HEK293 (cell line): ENCODE measurements around the gene PLAC8L1.

Experiments
- CTCF ChIA-PET: fragments of 350-600 bp; formaldehyde crosslinking; extraction: SDS; loops from one replicate; lab custom pipeline; 2021; ENCODE audit warnings: antibody characterized with exemption; lab: Yijun Ruan, JAX
- POLR2A ChIA-PET: fragments of 300-600 bp; formaldehyde crosslinking; extraction: SDS; loops from one replicate; lab custom pipeline; 2020; ENCODE audit warnings: antibody characterized with exemption, inconsistent platforms; lab: Yijun Ruan, JAX
- H3K27ac ChIP-seq: fragments of 200-500 bp; sonication (Bioruptor generic); 2 replicates; pipeline ENCODE4 v1.5.1; 2014; ENCODE audit warnings: low read depth, low read length, control low read depth, inconsistent platforms; ENCODE audit errors: extremely low read depth
- H3K36me3 ChIP-seq, 2 experiments: fragments of 200-500 bp in 1 of 2; sonication (Bioruptor generic) in 1 of 2; 1 replicate in 1 of 2; 2 replicates in 1 of 2; pipeline ENCODE4 v1.5.1; 2014 to 2017; ENCODE audit warnings: inconsistent platforms in 2 of 2, low read length in 2 of 2; ENCODE audit not compliant: control insufficient read depth in 2 of 2, insufficient read depth in 1 of 2
- H3K4me1 ChIP-seq: fragments of 200-500 bp; sonication (Bioruptor generic); 2 replicates; pipeline ENCODE4 v1.5.1; 2014; ENCODE audit warnings: mild to moderate bottlenecking, low read length, inconsistent platforms; ENCODE audit not compliant: control insufficient read depth, insufficient read depth
- H3K4me3 ChIP-seq: 2 replicates; pipeline ENCODE4 v1.5.1; 2011; ENCODE audit warnings: low read depth, mild to moderate bottlenecking, control low read depth, low read length, moderate library complexity
- H3K9me3 ChIP-seq: fragments of 200-500 bp; sonication (Bioruptor generic); 2 replicates; pipeline ENCODE4 v1.5.1; 2014; ENCODE audit warnings: low read depth, low read length, inconsistent platforms; ENCODE audit not compliant: control insufficient read depth, insufficient read depth
- PRDM6 ChIP-seq: fragments of 450-650 bp; formaldehyde crosslinking; IDR thresholded peaks from 2 replicates; pipeline ENCODE4 v1.5.1; 2017; ENCODE audit warnings: missing biosample characterization, missing genetic modification characterization
- RBAK ChIP-seq: fragments of 450-650 bp; formaldehyde crosslinking; IDR thresholded peaks from 2 replicates; pipeline ENCODE4 v1.5.1; 2016; ENCODE audit warnings: missing biosample characterization, missing genetic modification characterization
- ZBTB17 ChIP-seq: fragments of 450-650 bp; formaldehyde crosslinking; IDR thresholded peaks from 2 replicates; pipeline ENCODE4 v1.5.1; 2016; ENCODE audit warnings: missing biosample characterization, missing genetic modification characterization
- ZBTB49 ChIP-seq: fragments of 450-650 bp; formaldehyde crosslinking; IDR thresholded peaks from 2 replicates; pipeline ENCODE4 v1.5.1; 2016; ENCODE audit warnings: missing biosample characterization, missing genetic modification characterization, low read depth
- ZFP3 ChIP-seq: fragments of 450-650 bp; formaldehyde crosslinking; IDR thresholded peaks from 2 replicates; pipeline ENCODE4 v1.5.1; 2016; ENCODE audit warnings: low read depth, missing biosample characterization, missing genetic modification characterization
- ZNF10 ChIP-seq: fragments of 450-650 bp; formaldehyde crosslinking; IDR thresholded peaks from 2 replicates; pipeline ENCODE4 v1.5.1; 2017; ENCODE audit warnings: missing biosample characterization, missing genetic modification characterization
- ZNF148 ChIP-seq: fragments of 450-650 bp; formaldehyde crosslinking; IDR thresholded peaks from 2 replicates; pipeline ENCODE4 v1.5.0; 2017; ENCODE audit warnings: missing biosample characterization, missing genetic modification characterization, borderline replicate concordance
- ZNF211 ChIP-seq: fragments of 450-650 bp; formaldehyde crosslinking; IDR thresholded peaks from 2 replicates; pipeline ENCODE4 v1.5.1; 2016; ENCODE audit warnings: low read depth, missing biosample characterization, missing genetic modification characterization
- ZNF274 ChIP-seq, 2 experiments: fragments of 200-500 bp in 1 of 2; fragments of 450-650 bp in 1 of 2; sonication (Bioruptor generic) in 1 of 2; formaldehyde crosslinking in 1 of 2; IDR thresholded peaks; 2 replicates each; pipeline versions ENCODE4 v1.5.1 to v1.6.1; 2014 to 2016; ENCODE audit warnings: borderline replicate concordance in 1 of 2, inconsistent platforms in 1 of 2, low read length in 1 of 2, missing biosample characterization in 1 of 2, missing genetic modification characterization in 1 of 2
- ZNF324 ChIP-seq: fragments of 450-650 bp; formaldehyde crosslinking; IDR thresholded peaks from 2 replicates; pipeline ENCODE4 v1.5.1; 2016; ENCODE audit warnings: missing biosample characterization, missing genetic modification characterization
- ZNF391 ChIP-seq: fragments of 450-650 bp; formaldehyde crosslinking; IDR thresholded peaks from 2 replicates; pipeline ENCODE4 v1.5.1; 2016; ENCODE audit warnings: low read depth, missing biosample characterization, missing genetic modification characterization, borderline replicate concordance
- ZNF416 ChIP-seq: fragments of 450-650 bp; formaldehyde crosslinking; IDR thresholded peaks from 2 replicates; pipeline ENCODE4 v1.5.1; 2016; ENCODE audit warnings: missing biosample characterization, missing genetic modification characterization
- ZNF433 ChIP-seq: fragments of 450-650 bp; formaldehyde crosslinking; IDR thresholded peaks from 2 replicates; pipeline ENCODE4 v1.5.1; 2016; ENCODE audit warnings: missing biosample characterization, missing genetic modification characterization, low read depth
- ZNF501 ChIP-seq: fragments of 450-650 bp; formaldehyde crosslinking; IDR thresholded peaks from 2 replicates; pipeline ENCODE4 v1.5.1; 2016; ENCODE audit warnings: missing biosample characterization, missing genetic modification characterization
- ZNF555 ChIP-seq: fragments of 450-650 bp; formaldehyde crosslinking; conservative IDR thresholded peaks from 2 replicates; pipeline ENCODE4 v1.5.1; 2017; ENCODE audit warnings: missing biosample characterization, mild to moderate bottlenecking, missing genetic modification characterization, inconsistent platforms
- ZNF623 ChIP-seq: fragments of 450-650 bp; formaldehyde crosslinking; IDR thresholded peaks from 2 replicates; pipeline ENCODE4 v1.5.1; 2016; ENCODE audit warnings: missing biosample characterization, missing genetic modification characterization
- ZNF626 ChIP-seq: fragments of 450-650 bp; sonication (Bioruptor Pico); formaldehyde crosslinking; IDR thresholded peaks from 2 replicates; pipeline ENCODE4 v1.5.1; 2018; ENCODE audit warnings: missing biosample characterization, missing genetic modification characterization, inconsistent platforms
- ZNF658 ChIP-seq: fragments of 450-650 bp; formaldehyde crosslinking; IDR thresholded peaks from 2 replicates; pipeline ENCODE4; 2016; ENCODE audit warnings: missing biosample characterization, missing genetic modification characterization
- ZNF670 ChIP-seq: fragments of 450-650 bp; formaldehyde crosslinking; IDR thresholded peaks from 2 replicates; pipeline ENCODE4 v1.5.1; 2016; ENCODE audit warnings: missing biosample characterization, missing genetic modification characterization, low read depth
- ZNF791 ChIP-seq: fragments of 450-650 bp; formaldehyde crosslinking; IDR thresholded peaks from 2 replicates; pipeline ENCODE4 v1.5.1; 2016; ENCODE audit warnings: missing biosample characterization, missing genetic modification characterization

PLAC8L1 gene

GRCh38 chr5:146112476-146112875 is 7.1 kb upstream of the PLAC8L1 start (continued):
- TF ChIP-seq ZNF791 (tag by site-specific recombination) (no peak), ZNF501 (tag by site-specific recombination) (no peak), RBAK (tag by site-specific recombination) (no peak), ZNF391 (tag by site-specific recombination) (no peak)

GRCh38 chr5:146111409-146111808 is 6.0 kb upstream of the PLAC8L1 start:
- H3K27ac ChIP-seq, result no peak overlapping the region
- ChIA-PET POLR2A (no interaction called here), CTCF (interaction anchor here (0.9 kb wide), 1 partner anchor 19 kb away, joined by 3 read pairs; no protein-coding TSS in a partner anchor)

More at GRCh38 chr5:146111409-146111808, 6.0 kb upstream of the PLAC8L1 start:
- TF ChIP-seq ZNF274 (IDR thresholded peaks at IDR 0.05; ENCODE audit: low read length), result no peak
- no peak for TF ChIP-seq ZNF274 (tag by site-specific recombination; IDR thresholded peaks at IDR 0.05; ENCODE audit: borderline replicate concordance)
- no peak for TF ChIP-seq PRDM6 (tag by site-specific recombination)
- TF ChIP-seq ZNF10 (tag by site-specific recombination), result no peak
- no peak for TF ChIP-seq ZFP3 (tag by site-specific recombination)
- no peak for TF ChIP-seq ZNF148 (tag by site-specific recombination)
- TF ChIP-seq ZNF555, result no peak
- no peak for TF ChIP-seq ZNF658 (tag by site-specific recombination)
- no peak for TF ChIP-seq ZBTB49 (tag by site-specific recombination)
- no peak for TF ChIP-seq ZNF626
- no peak for TF ChIP-seq ZNF324
- TF ChIP-seq ZNF433 (tag by site-specific recombination), result no peak
- TF ChIP-seq ZNF670 (tag by site-specific recombination), result no peak
- TF ChIP-seq ZNF416 (tag by site-specific recombination), result no peak
- TF ChIP-seq ZBTB17 (tag by site-specific recombination), result no peak
- TF ChIP-seq ZNF623 (tag by site-specific recombination), result no peak
- TF ChIP-seq ZNF211, result no peak
- peaks cover 20 to 38% of the 10 kb centered on the region in 2 experiments for H3K36me3 ChIP-seq
- H3K4me3 ChIP-seq, result no peak overlapping the region
- H3K9me3 ChIP-seq, result no peaks in the 10 kb centered on the region
- no peaks in the 10 kb centered on the region for H3K4me1 ChIP-seq
